ENCODE results near the gene IGFBP7. TPM values are rescaled to one million over a fixed set of nuclear protein-coding genes. Genes with fewer than 3 reads are reported as not detected.

IGFBP7 gene
- total RNA-seq (1,703 TPM), polyA plus RNA-seq (ENCODE audit: insufficient read depth, low read depth, low replicate concordance) (2,157 TPM)
- long read RNA-seq, donor 1, transcript IGFBP7-201 (5 exons, 1,427 nt), result major isoform, 266 of 551 reads
- long read RNA-seq, donor 1, transcript IGFBP7-203 (4 exons, 1,251 nt), result minor isoform, 7 of 551 reads
- long read RNA-seq, donor 1, partial matches to known transcripts, result 267 of 551 reads
- long read RNA-seq, donor 1, other reads (novel, unspliced or antisense), result 11 of 551 reads
- long read RNA-seq, donor 2, transcript IGFBP7-203 (4 exons, 1,251 nt), result minor isoform, 20 of 745 reads
- long read RNA-seq, donor 2, transcript IGFBP7-201 (5 exons, 1,427 nt), result major isoform, 409 of 745 reads
- long read RNA-seq, donor 2, partial matches to known transcripts, result 297 of 745 reads
- long read RNA-seq, donor 2, other reads (novel, unspliced or antisense), result 19 of 745 reads
- long read RNA-seq, donor 3, transcript IGFBP7-201 (5 exons, 1,427 nt), result major isoform, 539 of 1,023 reads
- long read RNA-seq, donor 3, transcript IGFBP7-203 (4 exons, 1,251 nt), result minor isoform, 21 of 1,023 reads
- long read RNA-seq, donor 3, partial matches to known transcripts, result 412 of 1,023 reads
- long read RNA-seq, donor 3, other reads (novel, unspliced or antisense), result 51 of 1,023 reads
- long read RNA-seq, donor 4, transcript IGFBP7-203 (4 exons, 1,251 nt), result minor isoform, 5 of 281 reads
- long read RNA-seq, donor 4, transcript IGFBP7-201 (5 exons, 1,427 nt), result major isoform, 162 of 281 reads
- long read RNA-seq, donor 4, partial matches to known transcripts, result 103 of 281 reads
- long read RNA-seq, donor 4, other reads (novel, unspliced or antisense), result 11 of 281 reads
- long read RNA-seq, donor 5, transcript IGFBP7-201 (5 exons, 1,427 nt), result major isoform, 12 of 44 reads
- long read RNA-seq, donor 5, partial matches to known transcripts, result 32 of 44 reads
- long read RNA-seq, donor 5, other reads (novel, unspliced or antisense), result 0 of 44 reads
- long read RNA-seq, donor 6, transcript IGFBP7-201 (5 exons, 1,427 nt), result major isoform, 399 of 818 reads
- long read RNA-seq, donor 6, transcript IGFBP7-203 (4 exons, 1,251 nt), result minor isoform, 20 of 818 reads
- long read RNA-seq, donor 6, partial matches to known transcripts, result 371 of 818 reads
- long read RNA-seq, donor 6, other reads (novel, unspliced or antisense), result 28 of 818 reads
- long read RNA-seq, donor 7, transcript IGFBP7-203 (4 exons, 1,251 nt), result minor isoform, 5 of 729 reads
- long read RNA-seq, donor 7, transcript IGFBP7-201 (5 exons, 1,427 nt), result major isoform, 638 of 729 reads
- long read RNA-seq, donor 7, partial matches to known transcripts, result 57 of 729 reads
- long read RNA-seq, donor 7, other reads (novel, unspliced or antisense), result 28 of 729 reads
- long read RNA-seq, donor 8, transcript IGFBP7-201 (5 exons, 1,427 nt), result major isoform, 452 of 860 reads
- long read RNA-seq, donor 8, transcript IGFBP7-203 (4 exons, 1,251 nt), result minor isoform, 22 of 860 reads
- long read RNA-seq, donor 8, partial matches to known transcripts, result 347 of 860 reads
- long read RNA-seq, donor 8, other reads (novel, unspliced or antisense), result 39 of 860 reads
- long read RNA-seq, donor 9, transcript IGFBP7-203 (4 exons, 1,251 nt), result minor isoform, 15 of 874 reads
- long read RNA-seq, donor 9, transcript IGFBP7-201 (5 exons, 1,427 nt), result major isoform, 463 of 874 reads
- long read RNA-seq, donor 9, partial matches to known transcripts, result 352 of 874 reads
- long read RNA-seq, donor 9, other reads (novel, unspliced or antisense), result 44 of 874 reads
- long read RNA-seq, donor 10, transcript IGFBP7-201 (5 exons, 1,427 nt), result major isoform, 390 of 784 reads
- long read RNA-seq, donor 10, transcript IGFBP7-203 (4 exons, 1,251 nt), result minor isoform, 12 of 784 reads
- long read RNA-seq, donor 10, partial matches to known transcripts, result 354 of 784 reads
- long read RNA-seq, donor 10, other reads (novel, unspliced or antisense), result 28 of 784 reads

- Histone ChIP-seq H3K27me3 (ENCODE audit: control insufficient read depth, insufficient read depth, low read length) (no peaks in the 10 kb centered on the region), H3K36me3 (ENCODE audit: control insufficient read depth in 2 of 3, insufficient read depth in 3 of 3, low read length in 3 of 3) (peaks cover 0 to 3% (median 0%) of the 10 kb centered on the region in 3 donors), H3K9ac (ENCODE audit: low read length in 3 of 3) (peak within 1 kb of the TSS; percentile 57 to 92 (median 63)), H3K27ac (ENCODE audit: low read depth in 2 of 2, low read length in 2 of 2) (peak within 1 kb of the TSS; percentile 90 to 98), H3K4me3 (ENCODE audit: low read length in 3 of 3) (peak within 1 kb of the TSS; percentile 69 to 90 (median 76)), H3K9me3 (ENCODE audit: control insufficient read depth in 2 of 3, insufficient read depth in 1 of 3, low read length in 3 of 3) (no peaks in the 10 kb centered on the region), H3K4me1 (ENCODE audit: control insufficient read depth in 2 of 3, insufficient read depth in 2 of 3, low read depth in 1 of 3, low read length in 3 of 3) (peaks cover 0 to 17% (median 13%) of the 10 kb centered on the region in 3 donors)
- TF ChIP-seq CTCF (IDR thresholded peaks at IDR 0.05; ENCODE audit: borderline replicate concordance, extremely low read depth, insufficient read depth), result no peak
- intact Hi-C loops (cut with DNase I), result no loop called here
- DNase-seq (peak; percentile 42 to 92 (median 72)), FAIRE-seq (no peak)
Measured at GRCh38 chr4:57109847-57110639, at the start of gene IGFBP7. TSS of gene IGFBP7 (minus strand) at chr4:57110385. CDS start at chr4:57110351, 34 bp downstream.

GRCh38 chr4:57159866-57160265 lies 49.7 kb upstream of the IGFBP7 start:
- Histone ChIP-seq H3K27me3 (ENCODE audit: control insufficient read depth, insufficient read depth, low read length) (no peaks in the 10 kb centered on the region), H3K27ac (ENCODE audit: low read depth in 2 of 2, low read length in 2 of 2) (no peak overlapping the region), H3K36me3 (ENCODE audit: control insufficient read depth in 2 of 3, insufficient read depth in 3 of 3, low read length in 3 of 3) (no peaks in the 10 kb centered on the region), H3K9ac (ENCODE audit: low read length in 3 of 3) (no peak overlapping the region), H3K4me1 (ENCODE audit: control insufficient read depth in 2 of 3, insufficient read depth in 2 of 3, low read depth in 1 of 3, low read length in 3 of 3) (peaks cover 0 to 3% (median 2%) of the 10 kb centered on the region in 3 donors), H3K9me3 (ENCODE audit: control insufficient read depth in 2 of 3, insufficient read depth in 1 of 3, low read length in 3 of 3) (no peaks in the 10 kb centered on the region), H3K4me3 (ENCODE audit: low read length in 3 of 3) (no peak overlapping the region)
- intact Hi-C loops (cut with DNase I), result no loop called here
- DNase-seq (no peak), FAIRE-seq (no peak)
- no peak for TF ChIP-seq CTCF (IDR thresholded peaks at IDR 0.05; ENCODE audit: borderline replicate concordance, extremely low read depth, insufficient read depth)

All from kidney (tissue), 22 donors.